AG08396 (cell line): Measurements from ENCODE around the gene TMEM192.
"Not testable (repeated sequence)": the region's sequence is repeated elsewhere in the genome, so short reads cannot be mapped to it uniquely, and the experiment has no call there.

Source experiments
- DNase-seq: peaks from one replicate; pipeline ENCODE4 v3.0.0; 2012; ENCODE audit warnings: low spot score, mixed read lengths

The TMEM192 gene

GRCh38 chr4:165112368-165113121, at the start of gene TMEM192:
TSS of gene TMEM192 (minus strand) at chr4:165112860. CDS start at chr4:165112773, 87 bp downstream.
- DNase-seq, result peak; percentile 97

DNA sequence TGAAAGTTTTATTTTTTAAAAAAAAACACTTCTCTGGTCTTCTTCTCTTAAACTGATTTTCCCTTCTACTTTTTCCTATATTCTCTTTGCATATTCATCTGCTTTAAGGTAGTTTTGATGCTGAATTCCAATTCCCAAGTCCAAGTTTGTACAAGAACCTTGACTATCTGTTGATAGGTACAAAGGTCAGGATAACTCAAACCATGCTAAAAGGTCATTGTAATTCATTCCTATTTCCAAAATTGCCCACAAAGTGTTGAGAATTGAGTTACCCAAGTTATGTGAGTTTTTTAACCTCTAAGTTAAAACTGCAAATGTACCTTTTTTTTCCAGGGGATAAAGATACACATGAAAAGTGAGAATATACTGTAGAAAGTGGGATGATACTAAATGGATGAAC, 46.1 kb upstream of the TMEM192 start:
- DNase-seq, result no peak

DNA sequence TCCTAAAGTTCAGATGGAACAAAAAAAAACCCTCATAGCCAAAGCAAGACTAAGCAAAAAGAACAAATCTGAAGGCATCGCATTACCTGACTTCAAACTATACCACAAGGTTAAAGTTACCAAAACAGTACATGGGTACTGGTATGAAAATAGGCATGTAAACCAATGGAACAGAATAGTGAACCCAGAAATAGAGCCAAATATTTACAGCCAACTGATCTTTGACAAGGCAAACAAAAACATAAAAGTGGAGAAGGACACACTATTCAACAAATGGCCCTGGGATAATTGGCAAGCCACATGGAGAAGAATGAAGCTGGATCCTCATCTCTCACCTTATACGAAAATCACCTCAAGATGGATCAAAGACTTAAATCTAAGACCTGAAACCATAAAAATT, 44.2 kb upstream of the TMEM192 start:
- DNase-seq, result no peak

GRCh38 chr4:165154482-165154881, 41.8 kb upstream of the TMEM192 start:
- DNase-seq, result no peak

DNA sequence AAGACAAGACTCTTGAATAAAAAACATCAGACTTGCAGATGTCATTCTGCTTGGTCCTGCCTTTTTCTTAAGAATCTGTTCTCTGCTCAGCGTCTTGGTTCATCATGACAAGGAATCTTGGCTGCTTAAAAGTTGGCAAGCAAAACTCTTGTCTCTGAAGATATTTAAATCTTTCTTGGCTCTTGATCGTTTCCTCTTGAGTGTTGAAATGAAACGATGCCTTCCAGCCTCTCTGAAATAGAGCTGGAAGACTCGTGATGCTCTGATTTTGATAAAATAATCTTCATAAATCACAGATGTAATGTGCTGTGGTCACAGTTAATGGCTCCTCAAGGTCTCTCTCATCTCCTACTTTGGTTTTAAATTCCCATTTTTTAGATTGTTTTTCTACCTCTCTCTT, 39.9 kb upstream of the TMEM192 start:
- DNase-seq, result no peak

GRCh38 chr4:165151734-165152133, 39.1 kb upstream of the TMEM192 start:
- no peak for DNase-seq

DNA sequence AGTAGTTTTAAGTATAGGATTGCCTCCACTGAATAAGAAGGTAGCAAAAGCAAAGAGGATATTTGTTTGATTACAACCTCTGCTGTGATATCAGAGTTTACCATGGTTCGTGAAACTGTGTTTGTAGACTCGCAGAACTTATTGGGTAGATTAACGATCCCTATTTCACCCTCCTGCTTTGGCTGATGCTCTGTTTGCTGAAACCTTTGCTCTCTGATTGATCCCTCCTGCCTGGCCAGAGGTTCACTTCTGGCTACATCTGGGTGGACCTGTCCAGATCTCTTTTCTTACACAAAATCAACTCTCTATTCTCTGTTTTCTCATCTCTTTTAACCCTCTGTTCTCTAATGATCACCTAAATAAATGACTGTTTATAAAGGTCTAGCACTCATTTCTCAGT, 37.9 kb upstream of the TMEM192 start:
- DNase-seq, result no peak

DNA sequence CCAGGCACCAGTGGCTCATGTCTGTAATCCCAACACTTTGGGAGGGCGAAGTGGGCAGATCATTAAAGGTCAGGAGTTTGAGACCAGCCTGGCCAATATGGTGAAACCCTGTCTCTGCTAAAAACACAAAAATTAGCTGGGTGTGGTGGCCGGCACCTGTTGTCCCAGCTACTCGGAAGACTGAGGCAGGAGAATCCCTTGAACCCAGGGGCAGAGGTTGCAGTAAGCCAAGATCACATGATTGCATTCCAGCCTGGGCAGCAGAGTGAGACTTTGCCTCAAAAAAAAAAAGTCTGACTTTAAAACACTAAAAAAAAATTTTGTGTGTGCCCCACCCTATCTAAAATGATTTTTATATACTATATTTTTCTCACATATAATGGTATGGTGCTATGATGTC, 26.2 kb upstream of the TMEM192 start:
- DNase-seq, result no peak

GRCh38 chr4:165137205-165137604, 24.5 kb upstream of the TMEM192 start:
- DNase-seq, result no peak

DNA sequence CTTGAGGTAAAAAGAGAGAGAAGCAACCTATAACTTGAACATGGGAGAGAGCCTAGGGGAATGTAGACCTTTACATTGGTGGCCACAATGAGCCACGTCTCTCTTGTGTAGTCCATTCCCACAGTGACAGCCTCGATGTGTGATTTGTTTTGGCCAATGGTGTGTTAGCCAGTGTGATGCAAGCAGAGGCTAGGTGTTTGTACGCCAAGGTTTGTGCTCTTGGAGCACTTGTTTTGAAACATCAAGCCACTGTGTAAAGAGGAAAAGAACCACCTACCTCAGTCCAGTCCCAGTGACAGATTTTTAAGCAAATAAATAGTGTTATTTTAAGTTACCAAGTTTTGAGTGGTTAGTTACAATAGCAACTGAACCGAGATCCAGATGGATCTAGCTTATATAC, 23.9 kb upstream of the TMEM192 start:
- DNase-seq, result no peak

DNA sequence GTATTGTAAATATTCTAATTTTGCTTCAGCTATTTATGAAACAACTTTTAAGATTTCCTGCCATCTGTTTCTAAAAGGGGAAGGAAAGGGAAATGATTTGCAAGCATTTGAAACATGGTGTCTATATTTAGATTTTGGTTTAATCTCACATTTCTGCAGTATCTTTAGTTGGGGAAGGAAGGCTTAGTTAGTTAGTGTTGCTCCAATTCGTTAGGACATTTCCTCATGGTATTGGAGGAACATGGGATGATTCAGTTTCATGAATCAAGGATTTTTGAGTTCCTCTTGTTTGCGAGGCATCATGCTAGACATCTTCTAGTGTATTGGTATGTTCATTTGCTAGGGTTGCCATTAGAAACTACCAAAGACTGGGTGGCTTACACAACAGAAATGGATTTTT, 20.5 kb upstream of the TMEM192 start:
- DNase-seq, result no peak

DNA sequence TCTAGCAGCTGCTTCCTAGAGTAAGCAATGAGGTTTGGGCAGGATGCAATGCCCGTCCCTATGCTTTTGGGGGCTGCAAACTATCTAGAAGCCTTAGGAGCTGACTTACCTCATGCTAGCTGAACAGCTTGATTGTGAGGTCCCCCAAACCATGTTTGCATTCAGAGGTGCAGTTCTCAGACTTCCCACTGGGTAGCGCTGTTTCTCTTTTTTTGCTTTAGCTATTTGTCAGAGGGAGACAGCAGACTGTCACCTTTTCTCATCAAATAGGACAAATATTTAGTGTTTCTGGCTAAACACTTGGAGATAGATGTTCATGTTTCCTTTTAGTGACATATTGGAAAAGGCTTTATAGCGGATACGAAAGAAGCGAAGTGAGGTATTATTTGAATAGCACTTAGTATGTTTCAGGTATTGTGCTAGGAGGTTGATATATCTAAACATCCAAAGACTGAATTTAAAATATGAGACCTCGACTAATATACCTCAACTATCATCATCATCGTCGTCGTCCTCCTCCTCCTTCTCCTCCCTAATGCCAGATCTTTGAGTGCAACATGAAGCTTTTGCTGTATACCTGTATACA, 18.7 kb upstream of the TMEM192 start:
- DNase-seq, result peak; percentile 66

DNA sequence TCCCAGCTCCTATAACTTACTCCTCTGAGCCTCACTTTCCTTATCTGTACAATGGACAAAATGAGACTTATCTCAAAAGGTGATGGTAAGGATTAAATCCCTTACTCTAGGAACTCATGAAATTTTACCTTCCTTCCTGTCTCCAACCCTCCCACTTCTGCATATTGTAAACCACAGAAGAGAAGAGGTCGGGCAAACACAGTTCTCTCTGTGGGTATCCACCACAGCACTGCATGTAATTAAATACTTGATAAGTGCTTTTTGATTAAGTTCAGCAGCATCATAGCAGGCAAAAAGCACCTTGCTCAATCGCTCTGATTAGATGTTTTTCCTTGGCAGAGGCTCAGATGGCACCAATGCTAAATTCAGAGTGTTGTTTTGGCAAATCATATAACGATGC, 17.3 kb upstream of the TMEM192 start:
- DNase-seq, result no peak

GRCh38 chr4:165125869-165126499, 13.3 kb upstream of the TMEM192 start:
- DNase-seq, result not testable (repeated sequence)

GRCh38 chr4:165124488-165124887, 11.8 kb upstream of the TMEM192 start:
- DNase-seq, result no peak

GRCh38 chr4:165118256-165118909, 5.7 kb upstream of the TMEM192 start:
- DNase-seq, result no peak

DNA sequence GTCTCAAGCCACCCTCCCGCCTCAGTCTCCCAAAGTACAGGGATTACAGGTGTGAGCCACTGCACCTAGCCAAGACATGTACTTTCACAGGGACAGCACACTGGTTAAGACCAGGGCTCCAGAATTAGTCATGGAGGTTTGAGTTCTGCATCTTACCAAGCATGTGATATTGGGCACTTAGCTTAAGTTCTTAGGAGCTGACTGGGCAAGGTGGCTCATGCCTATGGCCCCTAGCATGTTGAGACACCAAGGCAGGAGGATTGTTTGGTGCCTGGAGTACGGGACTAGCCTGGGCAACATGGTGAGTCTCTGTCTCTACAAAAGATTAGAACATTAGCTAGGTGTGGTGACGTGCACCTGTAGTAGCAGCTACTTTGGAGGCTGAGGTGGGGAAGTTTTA, 2.6 kb upstream of the TMEM192 start:
- DNase-seq, result no peak

GRCh38 chr4:165111906-165112367, 723 bp downstream of the TMEM192 start:
- DNase-seq, result no peak

DNA sequence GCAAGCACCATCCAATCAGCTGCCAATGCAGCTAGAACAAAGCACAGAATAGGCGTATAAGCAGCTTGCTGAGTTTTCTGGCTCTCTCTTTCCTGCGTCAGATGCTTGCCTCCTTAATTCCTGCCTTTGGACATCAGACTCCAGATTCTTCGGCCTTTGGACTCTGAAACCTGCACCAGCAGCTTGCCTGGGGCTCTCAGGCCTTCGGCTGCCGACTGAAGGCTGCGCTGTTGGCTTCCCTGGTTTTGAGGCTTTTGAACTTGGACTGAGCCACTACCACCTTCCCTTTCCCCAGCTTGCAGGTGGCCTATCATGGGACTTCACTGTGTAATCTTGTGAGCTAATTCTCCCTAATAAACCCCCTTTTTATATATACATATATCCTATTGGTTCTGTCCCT, 6.1 kb downstream of the TMEM192 start:
- DNase-seq, result no peak

GRCh38 chr4:165101641-165102040, 11.0 kb downstream of the TMEM192 start:
- DNase-seq, result no peak

- DNase-seq, result peak; percentile 36
These were observed 15.9 kb downstream of the TMEM192 start for GRCh38 chr4:165096776-165097175.

DNA sequence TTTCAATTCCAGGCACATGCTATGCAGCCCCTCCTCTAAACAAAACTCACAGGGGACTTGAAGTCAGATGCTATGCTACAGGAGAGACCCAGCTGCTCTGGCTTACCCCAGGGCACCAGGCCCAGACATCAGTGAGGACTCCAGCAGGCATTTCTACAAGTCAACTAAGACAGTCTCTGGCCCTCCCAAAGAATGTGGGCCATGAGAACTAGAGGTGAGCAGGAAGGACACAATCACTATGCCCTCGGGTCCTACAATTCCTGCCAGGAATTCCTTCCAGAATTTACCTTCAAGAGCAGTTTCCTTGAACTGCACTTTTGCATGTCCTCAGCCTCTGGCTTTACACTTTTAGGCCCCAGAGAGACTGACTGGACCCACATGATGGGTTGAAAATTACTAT, 17.4 kb downstream of the TMEM192 start:
- no peak for DNase-seq

- no peak for DNase-seq
These were observed 17.8 kb downstream of the TMEM192 start for GRCh38 chr4:165094873-165095272.
